22Rv1 (cell line): Measurements from ENCODE around the gene C2CD2.

Source experiments
- H3K27ac ChIP-seq: fragments of 450-650 bp; 2 replicates; pipeline ENCODE4 v1.5.1; 2017
- ZFX ChIP-seq: fragments of 450-650 bp; IDR thresholded peaks from 2 replicates; pipeline ENCODE4 v1.6.1; 2017; ENCODE audit warnings: antibody characterized with exemption, borderline replicate concordance
- TF ChIP-seq, protein P1 (sequence below): fragments of 450-650 bp; IDR thresholded peaks from 2 replicates; pipeline ENCODE4 v1.5.1; 2017; ENCODE audit warnings: mild to moderate bottlenecking

Gene C2CD2

DNA sequence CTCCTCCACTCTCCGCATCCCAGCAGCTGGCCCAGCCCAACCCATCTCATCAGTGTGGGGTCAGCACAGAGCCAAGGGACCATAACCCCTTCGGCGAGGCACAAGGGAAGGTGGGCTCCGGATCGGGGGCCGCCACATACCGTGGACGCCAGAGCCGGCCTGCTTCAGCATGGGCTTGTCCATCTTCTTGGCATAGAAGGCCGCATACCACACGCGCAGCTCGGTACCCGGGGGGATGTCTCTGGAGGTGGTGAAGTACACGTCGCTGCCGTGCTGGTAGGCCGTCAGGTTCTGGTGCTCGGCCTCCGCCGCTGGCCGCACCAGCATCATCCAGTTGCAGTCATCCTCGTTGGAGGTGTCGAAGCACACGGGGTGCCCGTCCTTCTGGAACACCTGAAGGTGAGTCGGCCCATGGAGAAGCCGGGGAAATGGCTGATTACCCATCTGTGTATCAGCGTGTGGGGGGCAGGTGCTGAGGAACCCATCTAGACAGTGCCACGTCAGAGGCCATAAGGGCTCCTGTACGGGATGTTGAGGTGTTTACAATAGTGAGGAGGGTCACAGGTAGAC is 99.3 kb downstream of the C2CD2 start:
- H3K27ac ChIP-seq, result no peak overlapping the region
- TF ChIP-seq, protein P1, sequence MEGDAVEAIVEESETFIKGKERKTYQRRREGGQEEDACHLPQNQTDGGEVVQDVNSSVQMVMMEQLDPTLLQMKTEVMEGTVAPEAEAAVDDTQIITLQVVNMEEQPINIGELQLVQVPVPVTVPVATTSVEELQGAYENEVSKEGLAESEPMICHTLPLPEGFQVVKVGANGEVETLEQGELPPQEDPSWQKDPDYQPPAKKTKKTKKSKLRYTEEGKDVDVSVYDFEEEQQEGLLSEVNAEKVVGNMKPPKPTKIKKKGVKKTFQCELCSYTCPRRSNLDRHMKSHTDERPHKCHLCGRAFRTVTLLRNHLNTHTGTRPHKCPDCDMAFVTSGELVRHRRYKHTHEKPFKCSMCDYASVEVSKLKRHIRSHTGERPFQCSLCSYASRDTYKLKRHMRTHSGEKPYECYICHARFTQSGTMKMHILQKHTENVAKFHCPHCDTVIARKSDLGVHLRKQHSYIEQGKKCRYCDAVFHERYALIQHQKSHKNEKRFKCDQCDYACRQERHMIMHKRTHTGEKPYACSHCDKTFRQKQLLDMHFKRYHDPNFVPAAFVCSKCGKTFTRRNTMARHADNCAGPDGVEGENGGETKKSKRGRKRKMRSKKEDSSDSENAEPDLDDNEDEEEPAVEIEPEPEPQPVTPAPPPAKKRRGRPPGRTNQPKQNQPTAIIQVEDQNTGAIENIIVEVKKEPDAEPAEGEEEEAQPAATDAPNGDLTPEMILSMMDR, result no peak
- no peak for TF ChIP-seq ZFX

DNA sequence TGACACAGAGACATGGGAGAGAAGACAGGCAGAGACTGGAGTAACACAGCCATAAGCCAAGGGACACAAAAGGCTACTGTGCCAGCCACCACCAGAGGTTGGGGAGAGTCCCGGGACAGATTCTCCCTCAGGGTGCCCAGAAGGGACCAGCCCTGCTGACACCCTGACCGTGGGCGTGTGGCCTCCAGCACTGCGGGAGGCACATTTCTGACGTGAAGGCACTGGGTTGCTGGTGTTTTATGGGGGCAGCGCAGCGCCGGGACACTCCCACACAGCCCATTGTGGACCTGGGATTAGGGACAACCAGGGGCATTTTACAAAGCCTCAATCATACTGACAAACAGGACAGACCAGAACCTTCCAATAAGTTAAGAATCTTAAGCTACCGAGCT is 100.9 kb downstream of the C2CD2 start:
- TF ChIP-seq, protein P1, result no peak
- no peak for TF ChIP-seq ZFX
- H3K27ac ChIP-seq, result no peak overlapping the region

DNA sequence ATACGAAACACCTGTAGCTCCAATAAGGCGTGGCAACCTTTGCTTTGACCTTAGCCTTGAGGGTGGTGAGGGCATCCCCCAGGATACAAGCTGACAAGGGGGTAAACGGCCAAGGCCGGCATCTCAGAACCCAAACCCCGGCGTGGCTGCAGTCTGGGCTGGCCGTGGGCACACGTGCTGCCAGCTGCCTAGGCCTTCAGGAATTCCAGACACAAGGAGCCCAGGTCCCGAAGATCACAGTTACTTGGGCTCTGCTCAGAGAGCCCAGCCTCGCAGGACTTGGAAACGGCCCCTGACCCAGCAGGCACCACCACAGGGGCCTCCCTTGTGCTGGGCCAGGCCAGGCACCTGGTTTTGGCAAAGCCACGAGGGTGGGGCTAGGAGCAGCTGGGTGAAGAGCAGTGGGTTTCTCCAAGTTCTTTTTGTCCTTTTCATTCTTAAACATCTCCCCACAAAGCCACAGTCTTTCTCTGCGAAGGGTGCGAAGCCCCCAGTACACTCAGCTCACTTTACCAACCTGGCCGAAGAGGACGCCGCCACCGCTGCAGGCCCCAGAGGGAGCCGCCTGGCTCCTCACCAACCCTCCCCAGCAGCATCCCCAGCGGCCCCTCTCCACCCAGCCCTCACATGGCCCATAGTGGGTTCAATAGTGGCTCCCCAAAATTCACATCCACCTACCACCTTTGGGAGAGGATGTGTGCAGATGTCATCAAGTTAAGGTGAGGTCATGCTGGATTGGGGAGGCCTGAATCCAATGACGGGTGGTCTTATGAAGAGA is 101.5 kb downstream of the C2CD2 start:
- no peak for TF ChIP-seq ZFX
- TF ChIP-seq, protein P1, result no peak
- no peak overlapping the region for H3K27ac ChIP-seq

DNA sequence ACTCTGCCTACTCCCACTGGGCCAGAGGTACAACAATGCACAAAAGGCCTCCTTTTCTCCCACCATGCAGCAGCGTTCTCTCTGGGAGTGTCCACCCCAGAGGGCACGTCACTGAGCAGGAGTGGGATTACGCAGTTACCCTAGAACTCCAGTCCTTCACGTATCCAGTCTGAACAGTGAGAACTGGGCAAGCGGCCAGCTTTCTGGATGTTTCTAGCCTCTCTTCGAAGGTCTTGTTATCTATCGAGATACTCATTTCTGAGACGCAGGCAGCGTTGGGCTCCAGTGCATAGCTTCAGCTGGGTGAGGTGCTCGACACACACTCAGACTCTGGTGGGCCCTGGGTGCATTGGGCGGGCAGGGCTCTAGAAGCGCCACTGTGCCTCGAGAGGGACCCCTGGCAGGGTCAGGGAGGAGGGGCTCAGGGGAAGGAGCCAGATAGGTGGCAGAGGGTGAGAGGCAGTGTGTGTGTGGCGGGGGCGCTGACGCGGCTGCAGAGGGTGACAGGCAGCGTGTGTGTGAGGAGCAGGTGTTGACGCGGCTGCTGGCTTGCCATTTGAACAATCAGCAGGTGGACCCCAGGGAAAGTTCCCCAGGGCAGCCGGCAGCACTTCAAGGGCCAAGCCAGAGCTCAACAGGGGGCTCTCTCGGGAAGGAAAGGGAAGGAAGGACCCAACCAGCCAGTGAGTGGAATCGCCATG is 102.6 kb downstream of the C2CD2 start:
- TF ChIP-seq, protein P1, result no peak
- TF ChIP-seq ZFX, result no peak
- no peak overlapping the region for H3K27ac ChIP-seq

DNA sequence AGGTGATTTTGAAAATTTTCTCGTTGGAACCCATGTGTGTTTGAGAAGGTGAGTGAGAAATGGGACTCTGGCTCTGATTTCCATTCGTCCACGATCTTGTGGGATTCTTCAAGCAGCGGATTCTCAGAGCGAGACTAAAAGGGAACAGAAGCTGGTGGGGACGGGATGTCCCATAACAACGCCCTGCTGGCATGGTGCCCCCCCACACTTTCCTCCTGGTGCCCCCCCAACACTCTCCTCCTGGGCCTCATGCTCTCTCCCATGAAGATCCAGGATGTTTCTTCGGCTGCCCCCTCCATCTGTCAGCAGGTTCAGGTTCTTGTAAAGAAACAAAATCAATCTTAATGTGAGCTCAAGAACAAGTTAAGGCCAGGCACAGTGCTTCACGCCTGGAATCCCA is 103.7 kb downstream of the C2CD2 start:
- H3K27ac ChIP-seq, result no peak overlapping the region
- no peak for TF ChIP-seq ZFX
- TF ChIP-seq, protein P1, result no peak

DNA sequence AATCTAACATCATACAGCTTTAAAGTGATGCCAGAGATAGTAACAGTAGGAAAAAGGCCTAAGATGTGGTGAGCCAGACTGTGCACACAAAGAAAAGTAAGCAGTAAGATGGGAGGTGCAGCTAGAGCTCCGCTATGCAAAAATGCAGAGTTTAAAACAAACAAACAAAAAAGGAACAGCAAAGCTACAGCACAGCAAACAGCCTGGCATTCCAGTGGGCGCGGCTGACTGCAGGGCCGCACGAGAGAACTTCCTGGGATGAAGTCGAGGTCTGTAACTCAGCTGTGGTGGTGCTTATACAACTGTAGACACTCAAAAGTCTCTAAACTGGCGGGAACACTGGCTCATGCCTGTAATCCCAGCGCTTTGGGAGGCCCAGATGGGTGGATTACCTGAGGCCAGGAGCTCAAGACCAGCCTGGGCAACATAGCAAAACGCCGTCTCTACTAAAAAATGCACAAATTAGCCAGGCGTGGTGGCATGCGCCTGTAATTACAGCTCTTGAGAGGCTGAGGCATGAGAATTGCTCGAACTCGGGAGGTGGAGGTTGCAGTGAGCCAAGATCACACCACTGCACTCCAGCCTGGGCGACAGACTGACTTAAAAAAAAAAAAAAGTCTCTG is 104.7 kb downstream of the C2CD2 start:
- H3K27ac ChIP-seq, result no peak overlapping the region

More for the DNA sequence above, 104.7 kb downstream of the C2CD2 start:
- TF ChIP-seq, protein P1, result no peak
- no peak for TF ChIP-seq ZFX
